ENCODE measurements around the gene FAM110C. TPM values are rescaled to one million over a fixed set of nuclear protein-coding genes. Genes with fewer than 3 reads are reported as not detected.

Gene FAM110C
- total RNA-seq, 2 donors from 2014 or later = 2.2 to 23.6 TPM

Other genes with a start within 250 kb of the FAM110C start
- gene SH3YL1, start 217.5 kb upstream of the FAM110C start, total RNA-seq = 10 to 100 TPM; 16.2 to 40.0 TPM
- gene ACP1, start 218.4 kb upstream of the FAM110C start, total RNA-seq = 100 to 1,000 TPM; 116 to 156 TPM
- not detected for gene ALKAL2, start 241.6 kb upstream of the FAM110C start, total RNA-seq